Type B pancreatic cell (in vitro differentiated cells): Measurements from ENCODE around the gene DCAF4. TPM values are rescaled to one million over a fixed set of nuclear protein-coding genes. Genes with fewer than 3 reads are reported as not detected.

Experiments used
- DNase-seq: peaks from one replicate; pipeline ENCODE4 v3.0.0; 2021; ENCODE audit warnings: mixed read lengths; ENCODE audit not compliant: unreplicated experiment; ENCODE audit errors: extremely low spot score
- H3K27ac Mint-ChIP-seq: 2 replicates; pipeline ENCODE4 v1.8.0; 2021; ENCODE audit warnings: mild to moderate bottlenecking, mixed read lengths
- H3K27me3 Mint-ChIP-seq: 2 replicates; pipeline ENCODE4 v1.8.0; 2021; ENCODE audit warnings: mixed read lengths
- H3K36me3 Mint-ChIP-seq: 2 replicates; pipeline ENCODE4 v1.8.0; 2021; ENCODE audit warnings: mixed read lengths
- H3K4me1 Mint-ChIP-seq: one replicate; pipeline ENCODE4 v1.8.0; 2021; ENCODE audit warnings: mixed read lengths; ENCODE audit not compliant: unreplicated experiment
- H3K4me3 Mint-ChIP-seq: 2 replicates; pipeline ENCODE4 v1.8.0; 2021; ENCODE audit warnings: mild to moderate bottlenecking, mixed read lengths
- H3K9me3 Mint-ChIP-seq: 2 replicates; pipeline ENCODE4 v1.8.0; 2021; ENCODE audit warnings: mixed read lengths
- CTCF ChIP-seq: fragments of 200-600 bp; sonication (generic); conservative IDR thresholded peaks from 2 replicates; pipeline ENCODE4 v1.5.0; 2021; ENCODE audit warnings: antibody characterized with exemption, mild to moderate bottlenecking
- total RNA-seq: library from RNA; stranded (reverse); gene quantifications from 2 replicates; pipeline ENCODE4 v1.2.1, GENCODE V29; 2021; ENCODE audit warnings: low replicate concordance

The DCAF4 gene
- total RNA-seq, 1 donor from 2014 or later: 17.9 TPM

GRCh38 chr14:72921396-72921795 is 4.9 kb upstream of the DCAF4 start:
- Mint-ChIP-seq H3K9me3 (no peaks in the 10 kb centered on the region), H3K4me1 (peaks cover 12% of the 10 kb centered on the region), H3K27ac (no peak overlapping the region), H3K36me3 (no peaks in the 10 kb centered on the region), H3K27me3 (peaks cover 27% of the 10 kb centered on the region), H3K4me3 (no peak overlapping the region)
- no peak for DNase-seq
- no peak for TF ChIP-seq CTCF

GRCh38 chr14:72924337-72924736 is 1.9 kb upstream of the DCAF4 start:
- H3K27ac Mint-ChIP-seq: peak overlapping the region; percentile 26
- peaks cover 10% of the 10 kb centered on the region for H3K4me1 Mint-ChIP-seq
- no peak for TF ChIP-seq CTCF
- no peaks in the 10 kb centered on the region for H3K9me3 Mint-ChIP-seq
- peaks cover 17% of the 10 kb centered on the region for H3K27me3 Mint-ChIP-seq
- DNase-seq: no peak
- peak overlapping the region; percentile 31 for H3K4me3 Mint-ChIP-seq
- no peaks in the 10 kb centered on the region for H3K36me3 Mint-ChIP-seq

- Mint-ChIP-seq H3K27ac (no peak overlapping the region), H3K4me1 (peaks cover 10% of the 10 kb centered on the region), H3K9me3 (no peaks in the 10 kb centered on the region), H3K27me3 (peaks cover 10% of the 10 kb centered on the region), H3K36me3 (no peaks in the 10 kb centered on the region), H3K4me3 (peak overlapping the region; percentile 98)
- TF ChIP-seq CTCF: no peak
- no peak for DNase-seq
Measured at GRCh38 chr14:72925171-72925759, 999 bp upstream of the DCAF4 start.

GRCh38 chr14:72925815-72926291 is 411 bp upstream of the DCAF4 start:
- no peak for DNase-seq
- Mint-ChIP-seq H3K4me3 (peak overlapping the region; percentile 98), H3K36me3 (no peaks in the 10 kb centered on the region), H3K4me1 (peaks cover 10% of the 10 kb centered on the region), H3K9me3 (no peaks in the 10 kb centered on the region), H3K27me3 (peaks cover 10% of the 10 kb centered on the region), H3K27ac (peak overlapping the region; percentile 96)
- no peak for TF ChIP-seq CTCF

- no peak for DNase-seq
- Mint-ChIP-seq H3K36me3 (no peaks in the 10 kb centered on the region), H3K4me1 (peaks cover 10% of the 10 kb centered on the region), H3K27me3 (peaks cover 10% of the 10 kb centered on the region), H3K9me3 (no peaks in the 10 kb centered on the region), H3K27ac (no peak overlapping the region), H3K4me3 (no peak overlapping the region)
- no peak for TF ChIP-seq CTCF
Measured at GRCh38 chr14:72928872-72929271, 2.6 kb downstream of the DCAF4 start.
